T-cell (primary cell): ENCODE measurements around the gene BBS12. TPM values are rescaled to one million over a fixed set of nuclear protein-coding genes. Genes with fewer than 3 reads are reported as not detected.
"Not testable (repeated sequence)": the region's sequence is repeated elsewhere in the genome, so short reads cannot be mapped to it uniquely, and the experiment has no call there.

ENCODE experiments used
- ATAC-seq, 4 experiments: fragments of 200-7000 bp in 3 of 4; fragments of 150-1000 bp in 1 of 4; cut with Tn5 transposase; replicated peaks in 1 of 4; 1 replicate in 3 of 4; 2 replicates in 1 of 4; pipeline ENCODE4 v1.10.0; 2021; ENCODE audit warnings: moderate library complexity in 3 of 4, mild to moderate bottlenecking in 2 of 4, moderate number of reproducible peaks in 1 of 4
- CTCF ChIA-PET, 2 donors: fragments of 300-600 bp; sonication (Branson Sonifier 250); formaldehyde crosslinking; loops; one replicate each; lab custom pipeline; 2022; ENCODE audit warnings: antibody characterized with exemption in 2 of 2; lab: Charles Lee
- POLR2A ChIA-PET, 2 donors: fragments of 300-600 bp; sonication (Branson Sonifier 250); formaldehyde crosslinking; loops; one replicate each; lab custom pipeline; 2022; ENCODE audit warnings: antibody characterized with exemption in 2 of 2; lab: Charles Lee
- DNase-seq, 35 experiments: peaks; one replicate each; pipeline versions ENCODE4 v3.0.0 to v3.0.0-alpha.2; 2013 to 2023
- H3K27ac ChIP-seq: one replicate; pipeline ENCODE4 v1.5.1; 2013; ENCODE audit warnings: low read length
- H3K27me3 ChIP-seq, 2 experiments: replicated peaks in 1 of 2; 1 replicate in 1 of 2; 2 replicates in 1 of 2; pipeline versions ENCODE4 v1.6.1 to v1.7.0; 2013; ENCODE audit warnings: low read length in 1 of 2, mixed read lengths in 1 of 2; ENCODE audit not compliant: control insufficient read depth in 2 of 2, insufficient read depth in 2 of 2; ENCODE audit errors: extremely low read depth in 1 of 2
- H3K36me3 ChIP-seq, 2 donors: 1 replicate in 1 of 2; 2 replicates in 1 of 2; pipeline versions ENCODE4 v1.6.1 to v1.7.0; 2013; ENCODE audit warnings: low read length in 1 of 2; ENCODE audit not compliant: control insufficient read depth in 2 of 2, insufficient read depth in 1 of 2; ENCODE audit errors: extremely low read depth in 1 of 2
- H3K4me1 ChIP-seq, 2 experiments: 1 replicate in 1 of 2; 2 replicates in 1 of 2; pipeline versions ENCODE4 v1.6.1 to v1.7.0; 2013; ENCODE audit warnings: low read length in 2 of 2, mixed read lengths in 1 of 2; ENCODE audit not compliant: insufficient read depth in 2 of 2, control insufficient read depth in 1 of 2; ENCODE audit errors: extremely low read depth in 1 of 2
- H3K4me3 ChIP-seq, 2 donors: 1 replicate in 1 of 2; 2 replicates in 1 of 2; pipeline versions ENCODE4 v1.5.1 to v1.7.0; 2013; ENCODE audit warnings: mild to moderate bottlenecking in 2 of 2, low read length in 1 of 2, moderate library complexity in 1 of 2; ENCODE audit not compliant: control insufficient read depth in 1 of 2; ENCODE audit errors: extremely low read depth in 1 of 2
- H3K9me3 ChIP-seq: 2 replicates; pipeline ENCODE4 v1.7.0; 2013
- H3K27ac Mint-ChIP-seq, 2 donors: one replicate each; pipeline ENCODE4 v1.8.0; 2020 to 2021; ENCODE audit warnings: mild to moderate bottlenecking in 2 of 2, mixed read lengths in 2 of 2
- H3K27me3 Mint-ChIP-seq, 2 donors: one replicate each; pipeline ENCODE4 v1.8.0; 2021 to 2022; ENCODE audit warnings: mixed read lengths in 2 of 2
- H3K36me3 Mint-ChIP-seq: one replicate; pipeline ENCODE4 v1.8.0; 2021; ENCODE audit warnings: mixed read lengths
- H3K4me1 Mint-ChIP-seq, 3 donors: one replicate each; pipeline ENCODE4 v1.8.0; 2020 to 2022; ENCODE audit warnings: mixed read lengths in 3 of 3, mild to moderate bottlenecking in 1 of 3
- H3K4me3 Mint-ChIP-seq, 3 donors: one replicate each; pipeline ENCODE4 v1.8.0; 2020 to 2022; ENCODE audit warnings: mild to moderate bottlenecking in 3 of 3, mixed read lengths in 3 of 3, moderate library complexity in 3 of 3
- H3K9me3 Mint-ChIP-seq, 3 donors: one replicate each; pipeline ENCODE4 v1.8.0; 2020 to 2022; ENCODE audit warnings: mixed read lengths in 3 of 3
- WGBS: methylation state at CpG from one replicate; pipeline ENCODE4 v1.1.5; 2013; ENCODE audit warnings: missing lambda C conversion rate; ENCODE audit not compliant: insufficient coverage; 5-methylcytosine and 5-hydroxymethylcytosine counted together
- total RNA-seq, 35 experiments: library from RNA in 6 of 35; stranded (reverse) in 6 of 35; fragments of 120-200 nt in 1 of 35; gene quantifications; one replicate each; pipeline versions ENCODE4 v1.2.1 to v1.2.4 and lab custom pipeline; 2013 to 2026

Gene BBS12
- total RNA-seq, 5 donors from 2014 or later (not counting 1 experiment from before 2014, with no cell fraction given): 0.43 to 4.6 (median 3.2) TPM

DNA sequence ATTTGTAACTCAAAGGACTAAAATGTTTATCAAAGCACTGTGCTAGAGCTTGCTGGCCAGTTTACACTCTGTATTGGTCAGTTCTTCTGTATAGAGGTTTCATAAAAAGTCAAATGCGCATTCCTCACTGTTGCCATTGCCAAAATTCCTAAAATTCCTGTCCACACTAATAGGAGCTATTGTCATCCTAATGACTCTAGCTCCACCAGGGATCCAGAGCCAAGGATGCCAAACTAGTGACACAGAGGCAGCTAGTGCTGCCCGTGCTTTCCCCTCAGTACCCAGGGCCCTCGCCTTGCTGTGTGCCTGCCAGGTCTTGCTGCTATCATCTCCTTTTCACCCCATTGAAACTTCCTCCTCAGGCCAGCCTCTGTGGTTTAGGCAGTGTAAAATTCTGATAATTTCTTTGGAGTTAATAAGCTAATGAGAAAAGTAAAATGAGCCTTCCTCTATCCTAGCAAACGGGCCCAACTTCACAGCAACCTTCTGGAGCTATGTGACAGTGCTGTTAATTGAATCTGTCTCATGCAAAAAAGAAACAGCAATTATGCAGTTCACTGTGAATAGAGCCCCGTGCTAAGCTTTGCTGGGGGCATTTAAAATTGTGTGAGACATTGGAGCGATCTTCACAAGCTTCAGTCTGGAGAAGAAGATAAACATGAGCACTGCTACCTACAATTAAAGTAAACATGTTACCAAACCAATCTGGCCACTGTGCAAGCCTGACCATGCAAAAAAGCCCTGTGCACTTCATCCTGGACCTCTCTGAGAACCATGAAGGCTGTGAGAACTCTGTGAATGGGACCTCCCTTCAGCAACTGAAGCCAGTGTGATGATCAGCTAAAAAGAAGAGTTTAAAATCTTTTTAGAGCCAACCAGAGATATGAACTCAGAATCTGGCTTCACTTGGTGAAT, 51.1 kb downstream of the BBS12 start:
- no peaks in the 10 kb centered on the region for H3K27me3 ChIP-seq
- no peak overlapping the region for H3K4me3 ChIP-seq
- H3K4me1 Mint-ChIP-seq: peaks cover 0 to 9% (median 0%) of the 10 kb centered on the region in 3 donors
- no peaks in the 10 kb centered on the region for H3K36me3 ChIP-seq
- H3K27ac ChIP-seq: no peak overlapping the region
- no peak for ATAC-seq
- H3K9me3 Mint-ChIP-seq: no peaks in the 10 kb centered on the region
- ChIA-PET POLR2A (no interaction called here), CTCF (no interaction called here)
- no peaks in the 10 kb centered on the region for H3K36me3 Mint-ChIP-seq
- DNase-seq: no peak
- no peaks in the 10 kb centered on the region for H3K9me3 ChIP-seq
- peaks cover 7 to 11% of the 10 kb centered on the region in 2 donors for H3K27me3 Mint-ChIP-seq
- H3K4me1 ChIP-seq: no peaks in the 10 kb centered on the region
- WGBS: 57% methylated on average over 1 of the region's 6 CpGs
- no peak overlapping the region for H3K27ac Mint-ChIP-seq
- H3K4me3 Mint-ChIP-seq: no peak overlapping the region

DNA sequence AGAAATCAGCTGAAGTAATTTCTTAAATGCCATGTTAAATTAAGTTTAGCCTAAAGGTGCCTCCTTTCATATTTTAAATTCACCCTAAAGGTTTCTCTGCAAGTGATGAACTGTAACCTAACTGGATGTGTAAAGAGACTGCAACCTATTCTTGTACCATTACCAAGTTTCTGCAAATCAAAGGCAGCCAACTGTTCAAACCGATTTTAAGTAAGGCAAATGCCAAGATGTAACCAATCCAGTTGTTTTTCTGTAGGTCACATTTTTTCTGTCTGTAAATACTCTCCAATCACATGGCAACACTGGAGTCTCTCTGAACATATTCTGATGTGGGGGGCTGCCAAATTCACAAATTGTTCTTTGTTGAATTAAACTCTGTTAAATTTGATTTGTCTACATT, 51.8 kb downstream of the BBS12 start:
- DNase-seq: no peak
- Mint-ChIP-seq H3K27me3 (peaks cover 7 to 11% of the 10 kb centered on the region in 2 donors), H3K27ac (no peak overlapping the region), H3K4me3 (no peak overlapping the region), H3K9me3 (no peaks in the 10 kb centered on the region), H3K36me3 (no peaks in the 10 kb centered on the region), H3K4me1 (peaks cover 0 to 9% (median 0%) of the 10 kb centered on the region in 3 donors)
- WGBS: no CpG with 5 or more reads among the region's 1 CpG
- ATAC-seq: no peak
- Histone ChIP-seq H3K27me3 (no peaks in the 10 kb centered on the region), H3K4me3 (no peak overlapping the region), H3K36me3 (no peaks in the 10 kb centered on the region), H3K27ac (no peak overlapping the region), H3K4me1 (no peaks in the 10 kb centered on the region), H3K9me3 (no peaks in the 10 kb centered on the region)
- CTCF ChIA-PET: interaction anchor here in 1 of 2 donors (0.7 kb wide), 1 partner anchor 10 kb away, joined by 3 read pairs; no protein-coding TSS in a partner anchor
- POLR2A ChIA-PET: no interaction called here

DNA sequence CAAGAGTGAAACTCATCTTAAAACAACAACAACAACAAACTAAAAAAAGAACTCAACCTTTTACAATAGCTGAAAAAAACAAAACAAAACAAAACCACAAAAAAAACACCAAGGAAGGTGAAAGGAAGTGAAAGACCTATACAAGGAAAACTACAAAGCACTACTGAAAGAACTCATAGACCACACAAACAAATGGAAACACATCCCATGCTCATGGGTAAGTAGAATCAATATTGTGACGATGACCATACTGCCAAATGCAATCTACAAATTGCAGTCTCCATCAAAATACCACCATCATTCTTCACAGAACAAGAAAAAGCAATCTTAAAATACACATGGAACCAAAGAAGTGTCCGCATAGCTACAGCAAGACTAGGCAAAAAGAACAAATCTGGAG, 52.6 kb downstream of the BBS12 start:
- no peak overlapping the region for H3K4me3 Mint-ChIP-seq
- no peaks in the 10 kb centered on the region for H3K36me3 Mint-ChIP-seq
- Histone ChIP-seq H3K9me3 (no peaks in the 10 kb centered on the region), H3K36me3 (no peaks in the 10 kb centered on the region), H3K27ac (no peak overlapping the region), H3K4me1 (no peaks in the 10 kb centered on the region), H3K4me3 (no peak overlapping the region), H3K27me3 (no peaks in the 10 kb centered on the region)
- no peak overlapping the region for H3K27ac Mint-ChIP-seq
- no peak for DNase-seq
- no peak for ATAC-seq
- H3K9me3 Mint-ChIP-seq: no peaks in the 10 kb centered on the region
- ChIA-PET POLR2A (no interaction called here), CTCF (interaction anchor here in 1 of 2 donors (0.7 kb wide), 1 partner anchor 9 kb away, joined by 3 read pairs; no protein-coding TSS in a partner anchor)
- H3K27me3 Mint-ChIP-seq: peaks cover 7 to 10% of the 10 kb centered on the region in 2 donors
- WGBS: 100% methylated on average over 1 of the region's 2 CpGs
- peaks cover 0 to 9% (median 0%) of the 10 kb centered on the region in 3 donors for H3K4me1 Mint-ChIP-seq

DNA sequence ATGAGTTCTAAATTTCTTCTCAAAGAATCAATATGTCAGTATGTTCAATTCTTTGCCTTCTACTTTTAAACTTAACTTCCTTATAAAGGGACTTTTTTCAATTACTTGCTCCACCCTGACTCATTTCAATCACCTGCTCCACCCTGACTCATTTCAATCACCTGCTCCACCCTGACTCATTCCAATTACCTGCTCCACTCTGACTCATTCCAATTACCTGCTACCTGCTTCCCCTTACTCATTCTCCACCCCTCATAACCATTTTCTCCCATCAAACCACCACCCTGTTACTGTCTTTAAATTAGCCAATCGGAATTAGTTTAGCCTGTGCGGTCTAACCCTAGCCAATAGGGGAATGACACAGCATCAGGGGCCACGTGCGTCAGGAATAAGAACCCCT, 53.8 kb downstream of the BBS12 start:
- POLR2A ChIA-PET, H3K27ac Mint-ChIP-seq, H3K36me3 ChIP-seq, H3K9me3 ChIP-seq, H3K4me3 ChIP-seq, H3K9me3 Mint-ChIP-seq, H3K36me3 Mint-ChIP-seq, H3K4me3 Mint-ChIP-seq, H3K27ac ChIP-seq, H3K27me3 ChIP-seq, H3K4me1 Mint-ChIP-seq, H3K4me1 ChIP-seq, DNase-seq, ATAC-seq, CTCF ChIA-PET, H3K27me3 Mint-ChIP-seq: not testable (repeated sequence)
- WGBS: 100% methylated on average over 1 of the region's 4 CpGs

DNA sequence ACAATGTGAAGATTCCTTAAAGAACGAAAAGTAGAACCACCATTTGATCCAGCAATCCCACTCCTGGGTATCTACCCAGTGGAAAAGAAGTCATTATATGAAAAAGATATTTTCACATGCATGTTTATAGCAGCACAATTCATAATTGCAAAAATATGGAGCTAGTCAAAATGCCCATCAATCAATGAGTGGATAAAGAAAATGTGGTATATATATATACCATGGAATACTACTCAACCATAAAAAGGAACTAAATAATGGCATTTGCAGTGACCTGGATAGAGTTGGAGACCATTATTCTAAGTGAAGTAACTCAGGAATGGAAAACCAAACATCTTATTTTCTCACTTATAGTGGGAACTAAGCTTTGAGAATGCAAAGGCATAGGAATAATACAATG, 54.4 kb downstream of the BBS12 start:
- no CpG with 5 or more reads among the region's 1 CpG for WGBS

DNA sequence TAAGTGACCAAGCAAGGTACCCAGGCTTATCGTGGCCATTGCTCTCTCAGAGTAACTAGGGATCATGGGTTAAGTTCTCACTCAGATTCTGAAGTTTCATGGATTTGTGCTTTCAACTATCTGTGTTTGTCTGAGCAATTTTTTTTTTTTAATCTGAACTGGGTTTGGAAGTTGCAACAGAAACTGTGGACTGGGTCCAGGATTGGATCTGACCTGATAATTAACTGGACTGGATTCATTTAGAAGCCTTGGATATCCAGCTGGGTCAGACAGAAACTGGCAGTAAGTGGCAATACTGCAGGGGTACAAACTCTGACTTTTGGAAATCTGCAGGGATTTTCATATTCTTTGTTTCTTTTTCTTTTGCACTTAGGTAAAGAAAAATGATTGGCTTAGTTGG, 55.4 kb downstream of the BBS12 start:
- no peaks in the 10 kb centered on the region for H3K36me3 Mint-ChIP-seq
- Histone ChIP-seq H3K27ac (no peak overlapping the region), H3K4me1 (no peaks in the 10 kb centered on the region), H3K27me3 (no peaks in the 10 kb centered on the region), H3K36me3 (no peaks in the 10 kb centered on the region), H3K4me3 (no peak overlapping the region), H3K9me3 (no peaks in the 10 kb centered on the region)
- H3K27ac Mint-ChIP-seq: no peak overlapping the region
- H3K27me3 Mint-ChIP-seq: no peaks in the 10 kb centered on the region
- H3K9me3 Mint-ChIP-seq: no peaks in the 10 kb centered on the region
- WGBS: 83% methylated on average over 1 of the region's 1 CpG
- DNase-seq: no peak
- no peak for ATAC-seq
- H3K4me1 Mint-ChIP-seq: peaks cover 0 to 9% (median 0%) of the 10 kb centered on the region in 3 donors
- ChIA-PET CTCF (no interaction called here), POLR2A (no interaction called here)
- H3K4me3 Mint-ChIP-seq: no peak overlapping the region

More for the DNA sequence above, 54.4 kb downstream of the BBS12 start:
- H3K36me3 Mint-ChIP-seq, ATAC-seq, H3K27me3 ChIP-seq, H3K9me3 Mint-ChIP-seq, H3K4me1 Mint-ChIP-seq, DNase-seq, H3K4me3 Mint-ChIP-seq, POLR2A ChIA-PET, H3K27me3 Mint-ChIP-seq, H3K36me3 ChIP-seq, H3K27ac Mint-ChIP-seq, H3K4me1 ChIP-seq, H3K9me3 ChIP-seq, CTCF ChIA-PET, H3K27ac ChIP-seq, H3K4me3 ChIP-seq: not testable (repeated sequence)
